GM19240 (cell line): ENCODE measurements around the gene STXBP5.

Experiments
- DNase-seq: peaks from one replicate; pipeline ENCODE4 v3.0.0; 2011; ENCODE audit warnings: low spot score; ENCODE audit not compliant: insufficient read length

STXBP5 gene

GRCh38 chr6:147209762-147210449 lies 5.7 kb downstream of the STXBP5 start:
- no peak for DNase-seq

- no peak for DNase-seq
Measured at GRCh38 chr6:147211349-147211748, 7.1 kb downstream of the STXBP5 start.

GRCh38 chr6:147211831-147212230 lies 7.6 kb downstream of the STXBP5 start:
- no peak for DNase-seq

GRCh38 chr6:147212622-147213021 lies 8.4 kb downstream of the STXBP5 start:
- no peak for DNase-seq

- no peak for DNase-seq
Measured at GRCh38 chr6:147213772-147214171, 9.6 kb downstream of the STXBP5 start.

GRCh38 chr6:147214248-147215227 lies 10.3 kb downstream of the STXBP5 start:
- DNase-seq, result no peak

GRCh38 chr6:147216915-147217314 lies 12.7 kb downstream of the STXBP5 start:
- DNase-seq, result no peak

GRCh38 chr6:147217840-147218404 lies 13.7 kb downstream of the STXBP5 start:
- DNase-seq, result no peak

GRCh38 chr6:147218797-147219196 lies 14.6 kb downstream of the STXBP5 start:
- no peak for DNase-seq

GRCh38 chr6:147219463-147219862 lies 15.2 kb downstream of the STXBP5 start:
- DNase-seq, result no peak

GRCh38 chr6:147220345-147220744 lies 16.1 kb downstream of the STXBP5 start:
- no peak for DNase-seq

- no peak for DNase-seq
Measured at GRCh38 chr6:147221739-147222138, 17.5 kb downstream of the STXBP5 start.

GRCh38 chr6:147222160-147222838 lies 18.1 kb downstream of the STXBP5 start:
- no peak for DNase-seq

- no peak for DNase-seq
Measured at GRCh38 chr6:147223736-147224135, 19.5 kb downstream of the STXBP5 start.

GRCh38 chr6:147226163-147226724 lies 22.0 kb downstream of the STXBP5 start:
- DNase-seq, result no peak

- DNase-seq, result no peak
Measured at GRCh38 chr6:147226877-147227276, 22.7 kb downstream of the STXBP5 start.

GRCh38 chr6:147227770-147228320 lies 23.6 kb downstream of the STXBP5 start:
- no peak for DNase-seq

- no peak for DNase-seq
Measured at GRCh38 chr6:147231589-147231988, 27.4 kb downstream of the STXBP5 start.

- no peak for DNase-seq
Measured at GRCh38 chr6:147234685-147235084, 30.5 kb downstream of the STXBP5 start.

- DNase-seq, result no peak
Measured at GRCh38 chr6:147238164-147238563, 33.9 kb downstream of the STXBP5 start.

- DNase-seq, result no peak
Measured at GRCh38 chr6:147238906-147239305, 34.7 kb downstream of the STXBP5 start.
